Stomach (tissue), 9 donors: Measurements from ENCODE around the gene TMED9. TPM values are rescaled to one million over a fixed set of nuclear protein-coding genes. Genes with fewer than 3 reads are reported as not detected.

ENCODE experiments used
- DNase-seq, 2 donors: peaks; one replicate each; pipeline versions ENCODE4 v3.0.0 to v3.0.0-alpha.2; 2013 to 2019
- H3K27ac ChIP-seq, 5 donors: fragments of 200-600 bp in 4 of 5; sonication (generic) in 4 of 5; one replicate each; pipeline ENCODE4 v1.5.1; 2013 to 2019; ENCODE audit warnings: mild to moderate bottlenecking in 1 of 5, moderate library complexity in 1 of 5
- H3K27me3 ChIP-seq, 3 donors: fragments of 200-600 bp; sonication (generic); one replicate each; pipeline ENCODE4 v1.5.1; 2017 to 2019; ENCODE audit warnings: mixed run types in 1 of 3
- H3K36me3 ChIP-seq, 4 donors: fragments of 200-600 bp; sonication (generic); 1 replicate in 3 of 4; 2 replicates in 1 of 4; pipeline ENCODE4 v1.5.1; 2016 to 2019
- H3K4me1 ChIP-seq, 4 donors: fragments of 200-600 bp; sonication (generic); one replicate each; pipeline ENCODE4 v1.5.1; 2016 to 2019
- H3K4me3 ChIP-seq, 4 donors: fragments of 200-600 bp; sonication (generic) in 3 of 4; one replicate each; pipeline ENCODE4 v1.5.1; 2016 to 2019; ENCODE audit warnings: mild to moderate bottlenecking in 1 of 4
- H3K9me3 ChIP-seq, 4 donors: fragments of 200-600 bp; sonication (generic); one replicate each; pipeline ENCODE4 v1.5.1; 2016 to 2019
- EP300 ChIP-seq: sonication (generic); formaldehyde crosslinking; IDR thresholded peaks from one replicate; pipeline ENCODE4 v1.6.1; 2017; ENCODE audit warnings: antibody characterized with exemption
- POLR2A ChIP-seq, 4 donors: fragments of 450-650 bp; IDR thresholded peaks; one replicate each; pipeline ENCODE4 v1.6.1; 2016; ENCODE audit warnings: antibody characterized with exemption in 4 of 4, control low read depth in 2 of 4, mild to moderate bottlenecking in 1 of 4, moderate library complexity in 1 of 4
- POLR2AphosphoS5 ChIP-seq, 3 donors: sonication (generic); formaldehyde crosslinking; IDR thresholded peaks; one replicate each; pipeline ENCODE4 v1.6.1; 2016; ENCODE audit warnings: antibody characterized with exemption in 3 of 3
- WGBS, 5 donors: extraction: QIAGEN DNeasy Blood & Tissue Kit in 3 of 5; methylation state at CpG; one replicate each; pipeline versions ENCODE4 v1.1.5 to v1.1.7; 2013 to 2018; 5-methylcytosine and 5-hydroxymethylcytosine counted together
- intact Hi-C: fragments of 100-400 bp; cut with DNase I; formaldehyde crosslinking; loops from one replicate; pipeline ENCODE4 v1.15.1; 2023; ENCODE audit warnings: low total_unique reads
- polyA plus RNA-seq, 3 donors: library from polyadenylated mRNA; stranded (reverse); fragments of 200-250 nt; gene quantifications; one replicate each; pipeline ENCODE4 v1.2.3, GENCODE V29; 2013
- total RNA-seq, 5 donors: library from RNA; depleted of rRNA; stranded (reverse); fragments of >200 nt; gene quantifications; one replicate each; pipeline versions ENCODE4 v1.1.0 to v1.2.3, GENCODE V29; 2014 to 2016
- TF ChIP-seq, protein P1 (sequence below), 7 experiments: fragments of 450-650 bp in 4 of 7; fragments of 200-600 bp in 3 of 7; sonication (generic) in 3 of 7; IDR thresholded peaks; one replicate each; pipeline ENCODE4 v1.5.1; 2016 to 2019; ENCODE audit warnings: antibody characterized with exemption in 7 of 7, control low read depth in 2 of 7, mild to moderate bottlenecking in 1 of 7
- donor health status: healthy with polysubstance abuse.
- donor health status: Bipolar disorder and iron deficiency.
- donor health status: healthy.

The TMED9 gene
- total and polyA plus RNA-seq, 8 donors, result 9.3 to 115 (median 86.5) TPM

- 96% methylated on average over 2 of the region's 2 CpGs for WGBS, 5 donors
- Histone ChIP-seq H3K27ac (no peak overlapping the region), H3K4me3 (no peak overlapping the region), H3K27me3 (no peaks in the 10 kb centered on the region), H3K4me1 (peaks cover 18 to 48% (median 38%) of the 10 kb centered on the region in 4 donors), H3K9me3 (no peaks in the 10 kb centered on the region), H3K36me3 (peaks cover 34 to 39% (median 36%) of the 10 kb centered on the region in 4 donors)
- TF ChIP-seq, protein P1, sequence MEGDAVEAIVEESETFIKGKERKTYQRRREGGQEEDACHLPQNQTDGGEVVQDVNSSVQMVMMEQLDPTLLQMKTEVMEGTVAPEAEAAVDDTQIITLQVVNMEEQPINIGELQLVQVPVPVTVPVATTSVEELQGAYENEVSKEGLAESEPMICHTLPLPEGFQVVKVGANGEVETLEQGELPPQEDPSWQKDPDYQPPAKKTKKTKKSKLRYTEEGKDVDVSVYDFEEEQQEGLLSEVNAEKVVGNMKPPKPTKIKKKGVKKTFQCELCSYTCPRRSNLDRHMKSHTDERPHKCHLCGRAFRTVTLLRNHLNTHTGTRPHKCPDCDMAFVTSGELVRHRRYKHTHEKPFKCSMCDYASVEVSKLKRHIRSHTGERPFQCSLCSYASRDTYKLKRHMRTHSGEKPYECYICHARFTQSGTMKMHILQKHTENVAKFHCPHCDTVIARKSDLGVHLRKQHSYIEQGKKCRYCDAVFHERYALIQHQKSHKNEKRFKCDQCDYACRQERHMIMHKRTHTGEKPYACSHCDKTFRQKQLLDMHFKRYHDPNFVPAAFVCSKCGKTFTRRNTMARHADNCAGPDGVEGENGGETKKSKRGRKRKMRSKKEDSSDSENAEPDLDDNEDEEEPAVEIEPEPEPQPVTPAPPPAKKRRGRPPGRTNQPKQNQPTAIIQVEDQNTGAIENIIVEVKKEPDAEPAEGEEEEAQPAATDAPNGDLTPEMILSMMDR (IDR thresholded peaks at IDR 0.05), result no peak
- TF ChIP-seq EP300 (no peak), POLR2A (IDR thresholded peaks at IDR 0.05) (no peak), POLR2AphosphoS5 (IDR thresholded peaks at IDR 0.05) (no peak)
- no peak for DNase-seq
- intact Hi-C loops, result no loop called here
Observed at GRCh38 chr5:177595991-177596774, 4.2 kb downstream of the TMED9 start.

DNA sequence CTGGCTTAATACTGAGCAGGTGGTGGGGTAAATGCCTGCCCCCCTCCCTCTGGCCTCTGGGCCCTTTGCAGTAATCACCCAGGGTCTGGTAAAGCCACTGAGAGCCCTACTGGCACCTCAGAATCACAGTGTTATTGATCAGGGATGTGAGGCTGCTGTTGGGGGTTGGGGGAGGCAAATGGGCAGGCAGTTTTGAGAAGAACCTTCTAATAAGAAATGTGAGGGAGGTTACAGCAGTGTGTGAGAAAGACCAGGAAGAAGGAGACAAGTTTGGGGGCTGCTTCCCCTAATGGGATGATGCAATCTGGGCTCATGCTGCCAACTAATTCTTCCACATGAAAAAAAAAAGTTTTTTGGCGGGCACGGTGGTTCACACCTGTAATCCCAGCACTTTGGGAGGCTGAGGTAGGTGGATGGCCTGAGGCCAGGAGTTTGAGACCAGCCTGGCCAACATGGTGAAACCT is 4.8 kb downstream of the TMED9 start:
- intact Hi-C loops, result no loop called here
- no peak for TF ChIP-seq POLR2A (IDR thresholded peaks at IDR 0.05)
- TF ChIP-seq, protein P1 (IDR thresholded peaks at IDR 0.05), result no peak
- no peak for TF ChIP-seq POLR2AphosphoS5 (IDR thresholded peaks at IDR 0.05)
- no peak for TF ChIP-seq EP300
- Histone ChIP-seq H3K9me3 (no peaks in the 10 kb centered on the region), H3K4me1 (peaks cover 23 to 50% (median 41%) of the 10 kb centered on the region in 4 donors), H3K4me3 (no peak overlapping the region), H3K27ac (no peak overlapping the region), H3K27me3 (no peaks in the 10 kb centered on the region), H3K36me3 (peaks cover 34 to 39% (median 36%) of the 10 kb centered on the region in 4 donors)
- WGBS, 5 donors, result 82 to 98% (median 95%) methylated on average over 2 of the region's 2 CpGs
- no peak for DNase-seq

DNA sequence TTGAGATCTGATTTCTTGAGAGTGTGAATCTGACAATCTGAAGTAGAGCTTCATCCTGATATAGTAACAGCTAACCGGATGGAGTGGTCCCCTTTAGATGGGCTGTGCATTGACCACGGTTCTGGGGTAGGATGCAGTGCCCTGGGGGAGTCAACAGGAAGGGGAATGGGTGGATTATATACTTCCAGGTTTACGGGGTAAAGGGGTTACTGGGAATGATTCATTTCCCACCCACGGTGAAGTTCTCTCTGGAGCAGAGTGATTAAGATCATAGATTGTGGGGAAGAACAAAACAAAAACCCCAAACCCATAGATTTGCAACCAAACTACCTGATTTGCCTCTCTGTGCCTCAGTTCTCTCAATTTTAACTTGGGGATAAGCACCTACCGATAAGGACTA is 6.5 kb downstream of the TMED9 start:
- Histone ChIP-seq H3K36me3 (peaks cover 31 to 36% (median 34%) of the 10 kb centered on the region in 4 donors), H3K4me1 (peaks cover 15 to 50% (median 42%) of the 10 kb centered on the region in 4 donors), H3K27me3 (no peaks in the 10 kb centered on the region), H3K27ac (no peak overlapping the region), H3K9me3 (no peaks in the 10 kb centered on the region), H3K4me3 (no peak overlapping the region)
- intact Hi-C loops, result no loop called here
- TF ChIP-seq POLR2A (IDR thresholded peaks at IDR 0.05) (no peak), POLR2AphosphoS5 (IDR thresholded peaks at IDR 0.05) (no peak), EP300 (no peak)
- TF ChIP-seq, protein P1 (IDR thresholded peaks at IDR 0.05), result no peak
- whole genome bisulfite sequencing, 5 donors, result 20 to 44% (median 29%) methylated on average over 5 of the region's 5 CpGs
- DNase-seq, result no peak

- peak; percentile 93 to 94 for DNase-seq
- Histone ChIP-seq H3K27ac (peak within 1 kb of the TSS; percentile 75 to 90 (median 90)), H3K4me3 (peak within 1 kb of the TSS; percentile 81 to 92 (median 88)), H3K27me3 (no peaks in the 10 kb centered on the region), H3K9me3 (no peaks in the 10 kb centered on the region), H3K4me1 (peaks cover 12 to 54% (median 48%) of the 10 kb centered on the region in 4 donors), H3K36me3 (peaks cover 17 to 23% (median 21%) of the 10 kb centered on the region in 4 donors)
- WGBS, 5 donors, result 0 to 3% (median 1%) methylated on average over 7 to 85 of the region's 86 CpGs
- peak in 2 of 3 donors; percentile 60 to 81 for TF ChIP-seq POLR2AphosphoS5 (IDR thresholded peaks at IDR 0.05)
- TF ChIP-seq, protein P1 (IDR thresholded peaks at IDR 0.05), result no peak
- intact Hi-C loops, result no loop called here
Observed at GRCh38 chr5:177599731-177600507, 7.9 kb downstream of the TMED9 start, which contains the start of gene B4GALT7. TSS of gene B4GALT7 (plus strand) at chr5:177600132. CDS start at chr5:177600211, 79 bp downstream.
